DMS53 treated with DMSO at 0.1 percent for 48 hours (cell line): ENCODE results near the gene CYB5R3.

Experiments
- DNase-seq: peaks from one replicate; lab custom pipeline; 2025; ENCODE audit not compliant: unreplicated experiment; lab: John Stamatoyannopoulos, UW

CYB5R3 gene

DNA sequence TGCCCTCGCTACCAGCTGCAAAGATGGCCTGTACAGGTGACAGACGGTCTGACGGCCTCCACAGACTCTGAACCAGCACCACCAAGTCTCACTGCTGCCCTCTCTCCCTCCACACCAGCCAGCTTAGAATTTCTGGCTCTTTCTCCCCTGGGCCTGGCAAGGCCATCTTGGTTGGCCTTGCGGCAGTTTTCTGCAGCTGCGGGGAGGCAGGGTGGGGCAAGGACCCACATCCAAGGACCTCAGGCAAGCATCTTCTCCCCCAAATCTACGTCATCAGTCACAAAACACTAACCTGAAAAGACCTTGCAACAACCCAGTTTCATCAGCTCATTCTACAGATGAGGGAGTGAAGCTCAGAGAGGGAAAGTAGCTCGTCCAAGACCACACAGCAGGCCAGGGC, 22.8 kb downstream of the CYB5R3 start:
- DNase-seq: no peak

DNA sequence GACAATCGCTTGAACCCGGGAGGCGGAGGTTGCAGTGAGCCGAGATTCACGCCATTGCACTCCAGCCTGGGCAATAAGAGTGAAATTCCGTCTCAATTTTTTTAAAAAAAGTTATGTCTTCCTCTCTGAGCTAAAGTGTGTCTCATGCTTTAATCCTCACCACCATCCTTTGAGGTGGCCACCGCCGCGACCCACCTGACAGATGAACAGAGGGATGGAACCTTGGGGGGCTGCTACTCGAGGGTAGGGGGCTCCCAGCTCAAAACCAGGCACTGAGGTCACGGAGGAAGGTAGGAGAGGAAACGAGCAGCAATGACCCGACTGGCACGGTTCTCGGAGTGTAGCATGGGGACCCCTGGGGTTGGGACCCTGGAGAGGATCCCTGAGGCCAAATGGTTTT, 23.8 kb downstream of the CYB5R3 start:
- DNase-seq: no peak

DNA sequence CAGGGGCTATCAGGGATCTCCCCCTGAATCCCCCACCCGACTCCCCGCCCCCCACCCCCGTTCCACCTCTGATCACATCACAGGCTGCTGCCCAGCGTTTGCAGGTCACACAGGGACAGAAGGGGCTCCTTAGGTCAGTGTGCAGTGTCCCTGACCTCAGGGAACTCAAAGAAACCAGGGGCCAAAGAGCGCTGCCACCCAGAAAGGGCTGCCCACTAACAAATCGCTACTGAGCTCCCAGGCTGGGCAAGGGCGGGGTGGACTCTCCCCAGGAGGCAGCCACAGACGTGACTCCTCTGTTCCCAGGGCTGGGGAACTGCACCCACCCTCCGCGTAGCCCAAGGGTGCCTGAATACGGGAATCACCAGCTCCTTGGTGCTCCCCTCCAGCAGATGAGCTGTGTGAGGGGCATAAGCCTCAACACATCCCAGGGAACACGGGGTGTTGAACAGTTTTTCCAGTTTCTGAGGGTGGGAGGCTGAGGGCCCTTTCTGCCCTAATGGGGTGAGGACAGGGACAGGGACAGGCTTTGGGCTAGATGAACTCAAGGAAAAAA, 24.6 kb downstream of the CYB5R3 start:
- DNase-seq: no peak

DNA sequence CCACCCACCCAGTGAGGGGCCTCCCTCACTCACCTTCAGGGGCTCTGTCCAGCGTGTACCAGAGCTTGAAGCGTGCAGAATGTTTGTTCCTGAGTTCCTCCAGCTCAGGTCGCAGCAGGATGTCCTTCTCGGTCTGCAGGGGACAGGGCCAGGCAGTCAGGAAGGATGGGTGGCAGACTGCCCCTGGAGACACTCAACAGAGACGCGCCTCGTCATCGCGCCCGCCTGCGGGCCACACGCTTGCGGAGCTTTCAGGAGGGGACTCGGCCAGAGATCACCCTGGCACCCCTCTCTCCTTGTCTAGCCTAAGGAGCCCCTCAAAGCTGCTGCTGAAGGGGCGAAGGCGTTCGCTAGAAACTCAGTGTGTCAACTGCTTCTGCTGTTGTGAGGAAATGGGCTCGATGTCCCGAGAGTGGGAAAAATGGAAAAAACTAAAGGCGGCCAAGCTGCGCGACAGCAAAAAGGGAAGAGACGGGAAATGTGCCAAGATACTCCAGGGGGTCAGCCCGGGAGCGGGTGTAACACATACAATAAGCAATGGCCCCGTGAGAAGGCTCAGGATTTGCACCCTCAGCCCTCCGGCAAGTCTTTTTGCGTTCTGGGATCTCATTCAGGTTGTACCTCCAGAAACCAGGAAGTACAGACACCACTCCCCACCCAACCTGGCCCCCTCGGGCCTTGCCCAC, 25.3 kb downstream of the CYB5R3 start:
- DNase-seq: no peak

DNA sequence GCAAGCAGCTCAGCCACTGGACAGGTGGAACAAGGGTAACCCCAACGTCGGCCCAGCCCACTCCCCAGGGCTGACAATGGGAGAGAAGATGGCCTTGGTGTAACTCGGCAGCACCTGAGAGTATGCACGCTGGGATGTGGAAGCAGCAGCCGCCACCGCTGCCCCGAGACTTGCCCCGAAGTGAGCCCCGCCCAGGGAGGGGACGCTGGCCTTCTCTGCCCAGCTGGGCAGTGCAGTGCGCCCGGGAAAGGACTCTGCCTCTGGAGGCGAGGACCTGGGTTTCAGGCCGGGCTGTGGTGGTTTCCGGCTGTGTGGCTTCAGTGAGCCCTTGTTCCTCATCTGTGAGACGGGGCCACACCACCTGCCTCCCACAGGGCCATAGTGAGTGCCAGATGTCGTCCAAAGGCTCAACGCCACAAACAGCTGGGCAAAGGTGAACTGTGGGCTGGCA, 25.9 kb downstream of the CYB5R3 start:
- no peak for DNase-seq

DNA sequence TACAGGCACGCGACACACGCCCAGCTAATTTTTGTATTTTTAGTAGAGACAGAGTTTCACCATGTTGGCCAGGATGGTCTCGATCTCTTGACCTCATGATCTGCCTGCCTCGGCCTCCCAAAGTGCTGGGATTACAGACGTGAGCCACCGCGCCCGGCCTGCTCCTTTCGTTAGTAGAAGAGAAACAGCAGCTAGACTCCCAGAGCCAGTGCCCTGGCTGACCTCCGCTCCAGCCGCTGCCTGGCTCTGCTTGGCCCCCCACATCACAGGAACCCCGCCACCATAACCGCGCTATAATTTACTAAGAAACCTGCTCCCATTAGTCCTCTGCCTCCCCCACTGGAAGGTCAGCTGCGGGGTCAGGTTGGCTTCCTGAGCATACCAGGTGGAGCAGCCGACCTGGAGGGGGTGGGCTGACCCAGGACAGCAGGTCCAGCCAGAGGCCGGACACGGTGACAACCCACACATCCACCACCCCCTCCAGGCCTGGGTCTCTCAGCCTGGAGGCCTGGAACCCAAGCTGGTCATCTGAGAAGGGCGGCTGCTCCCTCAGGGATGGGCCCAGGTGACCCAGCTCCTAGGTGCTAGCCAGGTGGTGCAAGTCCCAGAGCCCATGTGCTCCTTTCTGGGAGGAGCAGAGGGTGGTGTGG, 27.0 kb downstream of the CYB5R3 start:
- no peak for DNase-seq

DNA sequence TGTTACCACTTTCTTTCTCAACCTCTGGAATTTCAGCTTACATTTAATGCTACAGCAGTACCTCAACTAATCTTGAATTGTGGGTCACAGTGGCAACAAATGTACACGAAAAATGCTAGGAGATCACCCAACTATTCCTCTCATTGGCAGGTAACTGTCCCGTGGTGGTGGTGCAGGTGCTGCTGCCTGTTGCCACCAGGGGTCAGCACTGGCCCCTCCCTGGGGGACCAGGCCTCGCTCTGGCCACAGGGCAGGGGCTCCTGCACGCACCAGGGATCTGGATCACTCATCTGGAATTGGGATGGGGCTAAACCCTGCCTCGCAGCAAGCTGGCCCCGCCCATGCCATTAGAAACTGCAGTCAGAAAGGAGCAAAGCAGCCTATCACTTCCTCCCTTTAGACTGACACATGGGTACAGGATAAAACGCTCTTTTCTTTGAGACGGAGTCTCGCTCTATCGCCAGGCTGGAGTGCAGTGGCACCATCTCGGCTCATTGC, 27.6 kb downstream of the CYB5R3 start:
- DNase-seq: no peak

DNA sequence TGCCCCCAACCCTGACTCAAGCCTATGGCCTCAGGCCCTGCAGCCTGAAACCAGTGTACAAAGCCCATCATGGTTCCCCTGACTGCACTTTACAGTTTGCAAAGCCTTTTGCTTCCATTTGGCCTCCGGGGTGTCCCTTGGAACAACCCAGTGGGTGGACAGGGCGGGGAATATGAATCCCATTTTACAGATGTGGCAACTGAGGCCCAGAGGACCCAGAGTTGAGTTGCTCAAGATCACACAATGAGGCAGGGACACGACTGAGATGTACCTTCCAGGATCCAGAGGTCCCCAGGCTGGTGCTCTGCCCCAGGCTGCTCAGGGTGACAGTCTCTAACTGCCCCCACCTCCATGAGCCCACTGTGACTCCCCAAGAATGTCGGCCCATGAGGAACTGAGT, 29.1 kb downstream of the CYB5R3 start:
- DNase-seq: no peak

DNA sequence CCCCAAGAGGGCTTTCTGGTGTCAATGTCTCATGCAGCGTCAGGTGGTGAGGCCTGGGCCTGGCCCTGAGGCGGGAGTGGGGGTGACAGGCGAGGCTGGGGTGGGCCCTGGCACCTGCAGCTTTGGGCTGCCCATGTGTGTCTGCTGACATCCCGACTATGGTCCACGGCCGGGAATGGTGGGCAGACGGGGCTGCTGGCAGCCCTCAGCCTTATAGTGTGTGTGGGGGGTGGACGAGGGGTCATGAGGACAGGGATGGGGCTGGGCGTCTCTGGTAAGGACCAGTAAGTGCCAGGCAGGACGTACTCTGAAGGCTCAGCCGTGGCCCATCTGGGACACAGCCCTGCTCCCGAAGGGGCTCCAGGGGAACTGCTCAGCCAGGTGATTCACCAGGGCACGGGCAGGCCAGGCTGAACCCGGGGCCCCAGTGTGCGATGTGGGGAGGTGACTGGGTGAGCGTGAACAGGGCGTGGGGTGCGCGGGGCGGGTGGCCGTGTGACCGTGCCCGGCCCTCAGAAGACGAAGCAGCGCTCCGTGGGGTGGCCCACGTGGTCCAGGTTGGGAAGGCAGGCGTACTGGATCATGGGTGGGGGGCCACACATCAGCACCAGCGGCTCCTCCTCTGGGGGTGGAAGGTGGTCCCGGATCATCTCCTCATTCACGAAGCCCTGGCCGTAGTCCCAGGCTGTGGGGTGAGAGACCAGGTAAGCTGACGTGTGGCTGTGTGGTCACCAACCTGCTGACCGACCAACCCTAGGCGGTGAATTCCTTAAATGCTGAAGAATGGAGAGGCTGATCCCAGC, 29.7 kb downstream of the CYB5R3 start:
- no peak for DNase-seq

DNA sequence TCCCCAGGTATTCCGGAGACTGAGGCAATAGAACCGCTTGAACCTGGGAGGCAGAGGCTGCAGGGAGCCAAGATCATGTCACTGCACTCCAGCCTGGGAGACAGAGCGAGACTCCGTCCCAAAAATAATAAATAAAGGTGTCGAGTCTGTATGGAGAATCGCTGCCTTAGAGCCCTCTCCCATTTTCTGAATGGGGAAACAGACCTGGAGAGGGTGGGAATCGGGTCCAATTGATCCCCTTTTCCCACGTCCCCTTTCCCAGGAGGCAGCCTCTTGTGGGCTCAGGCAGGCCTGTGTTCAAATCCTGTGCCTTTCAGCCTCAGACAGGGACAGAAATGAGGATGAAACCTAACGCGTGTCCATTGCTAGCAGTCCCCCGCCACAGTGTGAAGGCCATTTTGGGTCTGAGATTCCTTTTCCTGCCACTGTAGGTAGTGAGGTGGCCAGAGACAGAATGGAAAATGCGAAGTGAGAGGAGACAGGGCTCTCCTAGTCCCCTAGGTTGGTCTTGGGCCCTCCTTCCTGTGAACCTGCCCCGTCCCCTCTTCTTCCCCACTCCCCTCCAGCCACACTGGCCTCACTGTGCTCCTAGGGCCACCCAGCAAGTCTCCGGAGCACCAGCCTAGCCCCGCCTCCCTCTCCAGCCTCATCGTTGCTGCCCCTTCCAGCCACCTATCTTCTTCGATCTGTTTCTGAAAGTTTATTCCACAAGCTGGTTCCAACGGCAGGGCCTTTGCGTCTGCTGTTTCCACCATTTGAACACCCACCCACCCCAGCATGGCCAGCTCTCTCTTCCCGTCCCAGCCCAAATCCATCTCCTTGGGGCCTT, 31.8 kb downstream of the CYB5R3 start:
- DNase-seq: no peak

DNA sequence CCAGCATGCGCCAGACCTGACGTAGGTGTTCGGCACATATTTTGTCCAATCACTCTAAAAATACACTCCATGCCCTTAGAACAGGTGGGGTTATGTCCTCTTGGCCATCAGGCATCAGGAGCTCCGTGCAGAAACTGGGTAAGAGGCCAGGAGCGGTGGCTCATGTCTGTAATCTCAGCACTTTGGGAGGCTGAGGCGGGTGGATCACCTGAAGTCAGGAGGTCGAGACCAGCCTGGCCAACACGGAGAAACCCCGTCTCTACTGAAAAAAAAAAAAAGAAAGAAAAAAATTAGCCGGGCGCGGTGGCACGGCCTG, 33.4 kb downstream of the CYB5R3 start:
- peak; percentile 53 for DNase-seq

DNA sequence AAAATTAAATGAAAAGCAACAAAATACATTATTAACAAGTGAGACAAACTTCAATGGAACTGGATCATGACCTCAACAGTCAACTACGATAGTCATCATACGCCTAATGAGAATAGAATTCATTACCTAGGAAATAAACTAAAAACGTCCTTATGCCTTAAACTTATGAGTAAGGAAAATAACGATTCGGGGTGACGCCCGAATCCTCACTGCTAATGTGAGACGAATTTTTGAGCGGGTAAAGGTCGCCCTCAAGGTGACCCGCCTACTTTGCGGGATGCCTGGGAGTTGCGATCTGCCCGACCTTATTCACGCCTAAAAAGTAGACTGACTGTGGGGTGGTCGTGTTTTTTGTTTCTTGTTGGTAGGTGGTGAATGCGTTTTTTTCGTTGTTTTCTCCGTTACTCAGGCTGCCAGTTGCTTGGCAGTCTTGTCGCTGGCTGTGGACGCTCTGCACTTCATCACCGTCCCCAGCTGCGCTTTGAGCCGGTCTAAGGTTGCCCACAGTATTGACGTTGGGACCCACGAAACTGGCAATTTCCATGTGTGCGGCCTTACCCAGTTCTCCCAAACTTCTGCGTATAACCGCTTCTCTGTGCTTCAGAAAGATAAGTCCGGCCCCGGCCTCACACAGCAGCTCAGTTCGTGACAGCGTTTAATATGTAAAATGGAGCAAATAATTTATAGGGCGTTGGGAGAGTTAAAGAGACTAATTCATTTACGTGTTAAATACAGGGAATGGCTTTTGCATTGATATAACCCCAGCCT, 33.9 kb downstream of the CYB5R3 start:
- DNase-seq: peak; percentile 69

DNA sequence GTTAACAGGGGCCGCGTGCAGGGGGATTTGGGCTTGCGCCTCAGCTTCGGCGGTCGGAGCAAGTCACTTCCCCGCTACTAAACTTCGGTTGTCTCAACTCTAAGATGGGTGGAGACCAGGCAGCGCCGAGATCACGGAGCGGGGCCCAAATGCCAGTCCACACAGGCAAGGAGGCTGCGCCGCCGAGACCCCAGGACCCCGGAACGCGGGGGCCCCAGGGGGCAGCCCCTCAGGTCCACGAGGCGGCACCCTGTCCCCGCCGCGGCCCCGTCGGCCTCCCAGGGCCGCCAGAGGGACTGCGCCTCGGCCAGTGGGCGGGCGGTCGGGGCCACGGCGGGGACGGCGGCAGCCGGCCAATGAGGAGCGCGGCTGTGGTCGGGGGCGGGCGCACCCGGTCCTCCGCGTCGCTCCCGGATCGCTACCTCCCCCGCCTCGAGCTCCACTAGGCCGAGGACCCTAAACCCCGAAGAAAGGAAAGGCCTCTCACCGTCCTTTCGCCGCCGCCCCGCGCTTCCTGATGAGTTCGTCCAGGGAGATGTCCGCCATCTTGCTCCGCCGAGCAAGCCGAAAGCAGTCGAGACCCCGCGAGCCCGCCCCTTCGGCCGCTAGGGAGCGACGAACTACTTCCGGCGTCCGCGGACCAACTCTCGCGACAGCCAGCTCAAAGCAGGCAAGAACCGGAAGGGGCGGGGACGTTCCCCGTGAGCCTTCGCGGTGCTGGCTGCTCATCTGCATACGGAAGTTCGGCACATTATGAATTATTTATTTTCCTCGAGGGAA, 34.7 kb downstream of the CYB5R3 start, which contains the start of gene POLDIP3:
POLDIP3 (minus strand) TSS at position 572 of the 780 bp plus-strand sequence; CDS start at position 546, 26 bp downstream.
- DNase-seq: peak; percentile 83

DNA sequence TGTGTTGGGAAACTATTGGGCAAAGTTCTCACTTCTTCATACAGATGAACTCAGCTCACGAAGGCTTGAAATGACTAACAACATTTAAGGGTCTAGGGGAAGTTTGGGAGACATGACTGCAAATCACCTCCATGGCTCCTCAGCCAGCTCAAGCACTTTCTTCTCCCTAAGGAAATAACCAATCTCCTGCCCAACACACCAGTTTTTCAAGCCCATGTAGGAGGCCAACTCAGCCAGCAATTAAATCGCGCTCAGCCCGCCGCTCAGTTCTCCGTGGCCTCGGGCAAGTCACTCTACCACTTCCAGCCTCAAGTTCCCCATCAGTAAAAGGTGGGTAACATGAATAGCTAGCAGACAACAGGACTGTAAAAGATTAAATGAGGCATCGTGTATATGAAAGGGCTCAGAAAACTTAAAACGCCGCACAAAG, 35.3 kb downstream of the CYB5R3 start:
- DNase-seq: no peak

DNA sequence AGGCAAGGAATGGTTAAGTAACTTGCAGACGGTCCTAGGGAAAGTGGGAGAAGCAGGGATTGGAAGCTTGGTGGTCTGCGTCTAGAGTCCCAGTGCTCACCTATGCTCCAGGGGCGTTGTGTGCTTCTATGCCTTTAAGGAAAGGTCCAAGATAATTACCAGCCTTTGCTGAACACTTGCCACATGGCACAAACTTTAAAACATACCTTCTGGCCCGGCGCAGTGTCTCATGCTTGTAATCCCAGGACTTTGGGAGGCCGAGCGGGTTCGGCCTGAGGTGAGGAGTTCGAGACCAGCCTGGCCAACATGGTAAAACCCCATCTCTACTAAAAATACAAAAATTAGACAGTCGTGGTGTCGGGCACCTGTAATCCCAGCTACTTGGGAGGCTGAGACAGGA, 36.9 kb downstream of the CYB5R3 start:
- no peak for DNase-seq

DNA sequence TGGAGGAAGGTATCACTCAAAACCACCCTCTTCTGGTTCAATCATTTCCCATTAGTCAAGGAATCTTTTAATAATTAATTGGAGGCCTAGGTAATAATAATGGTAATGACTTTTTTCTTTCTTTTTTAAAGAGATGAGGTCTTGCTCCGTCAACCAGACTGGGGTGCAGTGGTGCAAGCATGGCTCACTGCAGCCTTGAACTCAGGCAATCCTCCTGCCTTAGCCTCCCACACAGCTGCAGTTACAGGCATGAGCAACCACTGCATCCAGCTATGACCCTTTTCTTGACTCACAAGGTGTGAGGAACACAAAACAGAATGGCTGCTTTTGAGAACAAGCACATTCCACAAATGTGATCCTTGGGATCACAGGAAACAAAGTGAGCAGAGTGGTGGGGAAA, 38.1 kb downstream of the CYB5R3 start:
- no peak for DNase-seq

DNA sequence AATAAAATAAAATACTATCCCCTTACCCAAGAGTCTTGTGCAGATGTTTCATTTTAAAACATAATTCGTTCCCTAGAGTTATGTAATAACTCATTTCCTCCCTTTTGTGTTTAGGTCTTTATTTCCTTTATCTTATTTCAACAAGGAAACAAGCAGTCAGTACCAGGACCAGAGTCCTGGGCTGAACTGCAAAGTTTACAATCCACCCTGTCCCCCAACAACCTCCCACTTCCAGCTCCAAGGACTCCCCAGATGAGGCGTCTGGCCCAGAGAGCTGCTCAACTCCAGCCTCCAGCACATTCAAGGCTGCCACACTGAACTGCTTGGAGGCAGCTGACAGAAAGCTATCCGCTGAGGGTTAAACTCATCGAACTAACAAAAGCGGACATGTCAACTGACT, 39.0 kb downstream of the CYB5R3 start:
- no peak for DNase-seq

DNA sequence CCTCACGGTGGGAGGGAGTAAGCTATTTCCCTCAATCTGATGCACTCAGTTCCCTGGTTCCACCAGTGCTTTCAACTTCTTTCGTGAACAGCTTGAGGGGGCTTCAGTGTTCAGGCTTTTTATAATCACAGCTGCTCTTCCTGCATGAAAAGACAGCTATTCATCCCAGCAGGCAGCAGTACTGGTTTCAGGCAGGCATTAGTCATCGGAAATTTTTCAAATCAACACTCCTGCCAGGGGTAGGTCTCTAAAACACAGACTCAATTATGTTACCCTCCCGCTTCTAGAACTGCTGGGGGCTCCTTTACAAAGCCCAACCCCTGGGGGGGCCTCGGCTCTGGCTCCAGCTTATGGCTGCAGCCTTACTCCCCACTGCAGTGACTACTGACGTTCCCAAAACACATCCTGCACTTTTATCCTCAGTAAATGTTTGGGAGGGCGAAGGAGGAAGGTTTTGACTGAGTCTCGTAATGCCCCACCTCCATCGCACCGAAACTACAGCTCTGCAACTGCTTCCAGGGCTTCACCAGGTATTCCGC, 40.3 kb downstream of the CYB5R3 start:
- no peak for DNase-seq
